Gastroesophageal sphincter (tissue), 3 donors: Measurements from ENCODE around the gene EPHA4.

Experiments
- CTCF ChIP-seq, 4 experiments: fragments of 200-600 bp in 2 of 4; fragments of 450-650 bp in 2 of 4; sonication (generic) in 1 of 4; IDR thresholded peaks; one replicate each; pipeline ENCODE4 v1.5.1; 2017 to 2019; ENCODE audit warnings: antibody characterized with exemption in 4 of 4, mild to moderate bottlenecking in 2 of 4, moderate library complexity in 2 of 4
- POLR2AphosphoS5 ChIP-seq: sonication (generic); formaldehyde crosslinking; IDR thresholded peaks from one replicate; pipeline ENCODE4 v1.6.1; 2017; ENCODE audit warnings: antibody characterized with exemption

DNA sequence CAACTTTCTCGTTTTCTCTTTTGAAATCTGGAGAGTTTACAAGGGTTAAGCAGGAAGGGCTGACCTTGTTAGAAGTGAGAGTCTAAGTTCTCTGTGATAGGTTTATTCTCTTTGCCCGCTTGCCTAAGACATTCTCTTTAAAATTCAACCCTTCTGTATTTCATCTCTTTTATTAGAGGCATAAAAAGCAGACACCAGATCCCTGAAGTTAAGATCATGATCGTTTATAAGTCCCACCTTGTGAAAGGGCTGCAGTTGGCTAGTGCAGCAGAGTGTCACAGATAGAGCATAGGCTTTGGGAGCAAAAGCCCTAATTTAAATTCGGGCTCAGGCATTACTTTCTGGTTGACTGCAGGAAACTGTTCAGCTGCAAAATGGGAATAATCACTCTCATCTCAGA, 181.2 kb downstream of the EPHA4 start:
- no peak for TF ChIP-seq CTCF (IDR thresholded peaks at IDR 0.05)
- no peak for TF ChIP-seq POLR2AphosphoS5
